Esophagus muscularis mucosa (tissue), 4 donors: ENCODE results near the gene INTS11. TPM values are rescaled to one million over a fixed set of nuclear protein-coding genes. Genes with fewer than 3 reads are reported as not detected.
A peak's percentile ranks its signal among the peaks of the same experiment; 100 is the strongest.

Experiments
- DNase-seq: peaks from one replicate; pipeline ENCODE4 v3.0.0-alpha.2; 2017; ENCODE audit errors: extremely low spot score
- H3K27ac ChIP-seq, 4 donors: fragments of 200-600 bp; sonication (generic); replicated peaks in 1 of 4; 1 replicate in 3 of 4; 2 replicates in 1 of 4; pipeline ENCODE4 v1.5.1; 2016 to 2019; ENCODE audit warnings: mild to moderate bottlenecking in 1 of 4
- H3K27me3 ChIP-seq, 4 donors: fragments of 200-600 bp; sonication (generic); one replicate each; pipeline versions ENCODE4 v1.5.1 to v1.6.0; 2016 to 2019
- H3K36me3 ChIP-seq, 4 donors: fragments of 200-600 bp; sonication (generic); one replicate each; pipeline ENCODE4 v1.5.1; 2016 to 2019
- H3K4me1 ChIP-seq, 4 donors: fragments of 200-600 bp; sonication (generic); one replicate each; pipeline ENCODE4 v1.5.1; 2016 to 2019
- H3K4me3 ChIP-seq, 4 donors: fragments of 200-600 bp; sonication (generic); 1 replicate in 2 of 4; 2 replicates in 2 of 4; pipeline ENCODE4 v1.5.1; 2016 to 2019; ENCODE audit warnings: mild to moderate bottlenecking in 4 of 4, moderate library complexity in 1 of 4
- H3K9me3 ChIP-seq, 4 donors: fragments of 200-600 bp; sonication (generic); 1 replicate in 3 of 4; 2 replicates in 1 of 4; pipeline ENCODE4 v1.5.1; 2016 to 2019
- EP300 ChIP-seq: sonication (generic); formaldehyde crosslinking; IDR thresholded peaks from one replicate; pipeline ENCODE4 v1.6.1; 2017; ENCODE audit warnings: antibody characterized with exemption
- POLR2A ChIP-seq: fragments of 450-650 bp; IDR thresholded peaks from one replicate; pipeline ENCODE4 v1.6.1; 2017; ENCODE audit warnings: antibody characterized with exemption, moderate library complexity, mild to moderate bottlenecking, low read depth
- POLR2AphosphoS5 ChIP-seq, 2 donors: sonication (generic); formaldehyde crosslinking; IDR thresholded peaks; one replicate each; pipeline ENCODE4 v1.6.1; 2017; ENCODE audit warnings: antibody characterized with exemption in 2 of 2
- WGBS: methylation state at CpG from one replicate; pipeline ENCODE4 v1.1.5; 2018; 5-methylcytosine and 5-hydroxymethylcytosine counted together
- intact Hi-C: fragments of 100-400 bp; cut with DNase I; formaldehyde crosslinking; loops from one replicate; pipeline ENCODE4 v1.15.1; 2023
- total RNA-seq, 4 donors: library from RNA; depleted of rRNA; stranded (reverse); fragments of >200 nt; gene quantifications; one replicate each; pipeline versions ENCODE4 v1.1.0 to v1.2.1, GENCODE V29; 2016
- TF ChIP-seq, protein P1 (sequence below), 3 experiments: fragments of 200-600 bp in 2 of 3; fragments of 450-650 bp in 1 of 3; sonication (generic) in 2 of 3; IDR thresholded peaks; one replicate each; pipeline ENCODE4 v1.5.1; 2017 to 2019; ENCODE audit warnings: antibody characterized with exemption in 3 of 3, mild to moderate bottlenecking in 2 of 3, moderate library complexity in 1 of 3

The INTS11 gene
- total RNA-seq, 4 donors from 2014 or later: 75.9 to 121 (median 87.8) TPM

DNA sequence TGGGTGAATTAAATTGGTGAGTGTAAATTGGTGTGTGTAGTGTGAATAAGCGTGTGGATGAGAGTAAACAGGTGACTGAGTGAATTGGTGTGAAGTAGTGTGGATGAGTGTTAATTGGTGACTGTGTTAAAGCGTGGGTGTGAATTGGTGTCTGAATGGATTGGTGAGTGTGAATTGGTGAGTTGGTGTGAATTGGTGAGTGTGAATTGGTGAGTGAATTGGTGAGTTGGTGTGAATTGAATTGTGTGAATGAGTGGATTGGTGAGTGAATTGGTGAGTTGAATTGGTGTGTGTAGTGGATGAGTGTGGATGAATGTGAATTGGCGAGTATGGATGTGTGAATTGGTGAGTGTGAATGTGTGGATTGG is 42.2 kb upstream of the INTS11 start:
- WGBS: 88% methylated on average over 2 of the region's 3 CpGs
- Histone ChIP-seq H3K9me3 (no peaks in the 10 kb centered on the region), H3K27ac (no peak overlapping the region), H3K36me3 (peaks cover 0 to 4% (median 0%) of the 10 kb centered on the region in 4 donors), H3K27me3 (no peaks in the 10 kb centered on the region), H3K4me3 (no peak overlapping the region), H3K4me1 (peaks cover 2 to 14% (median 14%) of the 10 kb centered on the region in 4 donors)
- no peak for TF ChIP-seq POLR2AphosphoS5 (IDR thresholded peaks at IDR 0.05)
- TF ChIP-seq, protein P1, sequence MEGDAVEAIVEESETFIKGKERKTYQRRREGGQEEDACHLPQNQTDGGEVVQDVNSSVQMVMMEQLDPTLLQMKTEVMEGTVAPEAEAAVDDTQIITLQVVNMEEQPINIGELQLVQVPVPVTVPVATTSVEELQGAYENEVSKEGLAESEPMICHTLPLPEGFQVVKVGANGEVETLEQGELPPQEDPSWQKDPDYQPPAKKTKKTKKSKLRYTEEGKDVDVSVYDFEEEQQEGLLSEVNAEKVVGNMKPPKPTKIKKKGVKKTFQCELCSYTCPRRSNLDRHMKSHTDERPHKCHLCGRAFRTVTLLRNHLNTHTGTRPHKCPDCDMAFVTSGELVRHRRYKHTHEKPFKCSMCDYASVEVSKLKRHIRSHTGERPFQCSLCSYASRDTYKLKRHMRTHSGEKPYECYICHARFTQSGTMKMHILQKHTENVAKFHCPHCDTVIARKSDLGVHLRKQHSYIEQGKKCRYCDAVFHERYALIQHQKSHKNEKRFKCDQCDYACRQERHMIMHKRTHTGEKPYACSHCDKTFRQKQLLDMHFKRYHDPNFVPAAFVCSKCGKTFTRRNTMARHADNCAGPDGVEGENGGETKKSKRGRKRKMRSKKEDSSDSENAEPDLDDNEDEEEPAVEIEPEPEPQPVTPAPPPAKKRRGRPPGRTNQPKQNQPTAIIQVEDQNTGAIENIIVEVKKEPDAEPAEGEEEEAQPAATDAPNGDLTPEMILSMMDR (IDR thresholded peaks at IDR 0.05): no peak
- TF ChIP-seq POLR2A: no peak
- TF ChIP-seq EP300: no peak
- intact Hi-C loops: no loop called here
- DNase-seq: no peak

DNA sequence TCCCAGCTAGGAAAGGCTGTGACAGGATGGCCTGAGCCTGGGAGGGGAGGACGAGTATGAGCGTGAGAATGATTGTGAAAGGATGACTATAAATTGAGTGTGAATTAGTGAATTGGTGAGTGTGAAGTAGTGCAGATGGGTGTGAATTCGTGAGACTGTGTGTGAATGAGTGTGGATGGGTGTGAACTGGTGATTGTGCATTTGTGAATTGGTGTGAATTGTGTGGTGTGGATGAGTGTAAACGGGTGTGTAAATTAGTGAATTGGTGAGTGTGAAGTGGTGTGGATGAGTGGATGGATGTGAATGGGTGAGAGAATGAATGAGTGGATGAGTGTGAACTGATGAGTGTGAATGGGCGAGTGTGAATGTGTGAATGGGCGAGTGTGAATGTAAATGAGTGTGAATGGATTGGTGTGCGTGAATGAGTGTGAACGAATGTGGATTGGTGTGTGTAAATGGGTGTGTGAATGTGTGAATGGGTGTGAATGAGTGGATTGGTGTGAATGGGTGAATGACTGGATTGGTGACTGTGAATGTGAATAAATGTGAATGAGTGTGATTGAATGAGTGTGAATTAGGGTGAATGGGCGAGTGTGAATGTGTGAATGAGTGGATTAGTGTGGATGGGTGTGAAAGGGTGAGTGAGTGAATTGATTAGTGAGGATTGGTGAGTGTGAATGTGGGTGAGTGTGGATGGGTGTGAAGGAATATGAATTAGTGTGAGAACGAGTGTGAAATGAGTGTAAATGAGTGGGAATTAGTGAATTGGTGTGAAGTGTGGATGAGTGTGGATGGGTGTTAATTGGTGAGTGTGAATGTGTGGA is 41.6 kb upstream of the INTS11 start:
- DNase-seq: no peak
- Histone ChIP-seq H3K4me1 (peaks cover 2 to 14% (median 14%) of the 10 kb centered on the region in 4 donors), H3K9me3 (no peaks in the 10 kb centered on the region), H3K4me3 (no peak overlapping the region), H3K36me3 (peaks cover 0 to under 1% (median 0%) of the 10 kb centered on the region in 4 donors), H3K27me3 (no peaks in the 10 kb centered on the region), H3K27ac (no peak overlapping the region)
- TF ChIP-seq, protein P1 (IDR thresholded peaks at IDR 0.05): no peak
- no peak for TF ChIP-seq POLR2A
- no peak for TF ChIP-seq EP300
- TF ChIP-seq POLR2AphosphoS5 (IDR thresholded peaks at IDR 0.05): no peak
- intact Hi-C loops: no loop called here
- 75% methylated on average over 10 of the region's 10 CpGs for WGBS

GRCh38 chr1:1364266-1364665 is 39.8 kb upstream of the INTS11 start:
- H3K36me3 ChIP-seq: no peaks in the 10 kb centered on the region
- H3K4me1 ChIP-seq: peaks cover 6 to 32% (median 30%) of the 10 kb centered on the region in 4 donors
- no peak for DNase-seq
- H3K4me3 ChIP-seq: no peak overlapping the region
- H3K27ac ChIP-seq: no peak overlapping the region
- intact Hi-C loops: no loop called here
- peaks cover 0 to 9% (median 0%) of the 10 kb centered on the region in 4 donors for H3K27me3 ChIP-seq
- TF ChIP-seq POLR2A (no peak), EP300 (no peak), POLR2AphosphoS5 (IDR thresholded peaks at IDR 0.05) (no peak)
- TF ChIP-seq, protein P1 (IDR thresholded peaks at IDR 0.05): no peak
- no peaks in the 10 kb centered on the region for H3K9me3 ChIP-seq
- 77% methylated on average over 9 of the region's 14 CpGs for WGBS

- Histone ChIP-seq H3K27me3 (peaks cover 0 to 30% (median 0%) of the 10 kb centered on the region in 4 donors), H3K4me3 (no peak overlapping the region), H3K9me3 (no peaks in the 10 kb centered on the region), H3K36me3 (no peaks in the 10 kb centered on the region), H3K27ac (peak overlapping the region; percentile 39 to 84 (median 69)), H3K4me1 (peaks cover 6 to 54% (median 50%) of the 10 kb centered on the region in 4 donors)
- no peak for DNase-seq
- TF ChIP-seq, protein P1 (IDR thresholded peaks at IDR 0.05): peak in 1 of 3 experiments; percentile 7
- peak in 1 of 2 donors; percentile 32 for TF ChIP-seq POLR2AphosphoS5 (IDR thresholded peaks at IDR 0.05)
- TF ChIP-seq POLR2A: no peak
- no peak for TF ChIP-seq EP300
- intact Hi-C loops: no loop called here
- 29% methylated on average over 7 of the region's 13 CpGs for WGBS
These were observed 37.5 kb upstream of the INTS11 start for GRCh38 chr1:1361982-1362423.
